ENCODE data around the gene RAB40AL.
"Not testable (repeated sequence)": the region's sequence is repeated elsewhere in the genome, so short reads cannot be mapped to it uniquely, and the experiment has no call there.

GRCh38 chrX:102971536-102971935, 34.5 kb downstream of the RAB40AL start:
- not testable (repeated sequence) for TF ChIP-seq CTCF, POLR2A (IDR thresholded peaks at IDR 0.05)

Data from heart left ventricle (tissue), 13 donors.